Vagina (tissue), 2 donors: ENCODE data around the gene RNF227.

ENCODE experiments used
- CTCF ChIP-seq, 3 experiments: fragments of 450-650 bp in 2 of 3; fragments of 200-600 bp in 1 of 3; sonication (generic) in 1 of 3; IDR thresholded peaks; one replicate each; pipeline ENCODE4 v1.5.1; 2017 to 2019; ENCODE audit warnings: antibody characterized with exemption in 3 of 3, mild to moderate bottlenecking in 2 of 3, moderate library complexity in 2 of 3
- POLR2AphosphoS5 ChIP-seq, 2 donors: sonication (generic); formaldehyde crosslinking; IDR thresholded peaks; one replicate each; pipeline ENCODE4 v1.9.0; 2017; ENCODE audit warnings: antibody characterized with exemption in 2 of 2, mild to moderate bottlenecking in 2 of 2, low read depth in 1 of 2; ENCODE audit not compliant: insufficient read depth in 1 of 2

- TF ChIP-seq CTCF (IDR thresholded peaks at IDR 0.05) = no peak
- no peak for TF ChIP-seq POLR2AphosphoS5 (IDR thresholded peaks at IDR 0.05; ENCODE audit: insufficient read depth in 1 of 2, low read depth in 1 of 2)
Measured at GRCh38 chr17:7887038-7887481, 29.0 kb downstream of the RNF227 start.
